CD4-positive, alpha-beta T cell treated with Interferon alpha-2 for 1 hour (primary cell): Measurements from ENCODE around the gene ZNF444.
"Not testable (repeated sequence)": the region's sequence is repeated elsewhere in the genome, so short reads cannot be mapped to it uniquely, and the experiment has no call there.

Experiments used
- DNase-seq, 2 donors: peaks; one replicate each; pipeline ENCODE4 v3.0.0-alpha.2; 2020 to 2022

Gene ZNF444

DNA sequence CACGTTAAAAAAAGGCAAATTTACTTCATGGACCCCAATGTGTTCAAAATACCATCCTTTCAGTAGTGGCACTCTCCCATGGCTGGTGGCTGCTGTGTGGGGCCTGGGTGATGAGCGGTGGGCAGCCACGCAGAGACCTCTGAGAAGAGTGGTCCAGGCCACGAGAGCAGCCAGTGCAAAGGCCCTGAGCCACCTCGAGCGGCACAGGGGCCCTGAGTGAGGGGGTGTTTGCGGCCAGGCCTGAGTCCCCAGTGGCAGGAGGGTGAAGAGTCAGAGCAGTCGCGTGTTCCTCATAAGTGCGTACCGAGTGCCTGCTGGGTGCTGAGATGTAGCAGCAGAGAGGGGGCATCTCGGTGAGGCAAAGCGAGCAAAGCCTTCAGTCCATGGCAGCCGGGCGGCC is 7.0 kb downstream of the ZNF444 start:
- DNase-seq = no peak

DNA sequence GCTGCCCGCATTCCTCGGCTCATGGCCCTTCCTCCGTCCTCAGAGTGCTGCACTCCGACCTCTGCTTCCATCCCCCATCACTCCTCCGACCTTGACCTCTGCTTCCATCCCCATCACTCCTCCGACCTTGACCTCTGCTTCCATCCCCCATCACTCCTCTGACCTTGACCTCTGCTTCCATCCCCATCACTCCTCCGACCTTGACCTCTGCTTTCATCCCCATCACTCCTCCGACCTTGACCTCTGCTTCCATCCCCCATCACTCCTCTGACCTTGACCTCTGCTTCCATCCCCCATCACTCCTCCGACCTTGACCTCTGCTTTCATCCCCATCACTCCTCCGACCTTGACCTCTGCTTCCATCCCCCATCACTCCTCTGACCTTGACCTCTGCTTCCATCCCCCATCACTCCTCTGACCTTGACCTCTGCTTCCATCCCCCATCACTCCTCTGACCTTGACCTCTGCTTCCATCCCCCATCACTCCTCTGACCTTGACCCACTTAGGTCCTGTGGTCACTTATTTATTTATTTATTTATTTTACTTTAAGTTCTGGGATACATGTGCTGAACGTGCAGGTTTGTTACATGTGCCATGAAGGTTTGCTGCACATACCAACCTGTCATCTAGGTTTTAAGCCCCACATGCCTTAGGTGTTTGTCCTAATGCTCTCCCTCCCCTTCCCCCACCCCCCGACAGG is 8.0 kb downstream of the ZNF444 start:
- not testable (repeated sequence) for DNase-seq

DNA sequence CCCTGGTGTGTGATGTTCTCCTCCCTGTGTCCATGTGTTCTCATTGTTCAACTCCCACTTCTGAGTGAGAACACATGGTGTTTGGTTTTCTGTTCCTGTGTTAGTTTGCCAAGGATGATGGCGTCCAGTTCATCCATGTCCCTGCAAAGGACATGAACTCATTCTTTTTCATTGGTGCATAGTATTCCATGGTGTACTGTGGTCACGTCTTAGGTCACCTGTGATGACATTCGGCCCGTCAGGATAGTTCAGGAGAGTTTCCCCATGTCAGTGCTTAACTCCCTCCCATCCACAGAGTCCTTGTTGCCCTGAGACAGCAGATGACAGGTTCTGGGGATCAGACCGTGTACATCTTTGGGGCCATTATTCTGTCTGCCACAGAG is 8.6 kb downstream of the ZNF444 start:
- DNase-seq = no peak

DNA sequence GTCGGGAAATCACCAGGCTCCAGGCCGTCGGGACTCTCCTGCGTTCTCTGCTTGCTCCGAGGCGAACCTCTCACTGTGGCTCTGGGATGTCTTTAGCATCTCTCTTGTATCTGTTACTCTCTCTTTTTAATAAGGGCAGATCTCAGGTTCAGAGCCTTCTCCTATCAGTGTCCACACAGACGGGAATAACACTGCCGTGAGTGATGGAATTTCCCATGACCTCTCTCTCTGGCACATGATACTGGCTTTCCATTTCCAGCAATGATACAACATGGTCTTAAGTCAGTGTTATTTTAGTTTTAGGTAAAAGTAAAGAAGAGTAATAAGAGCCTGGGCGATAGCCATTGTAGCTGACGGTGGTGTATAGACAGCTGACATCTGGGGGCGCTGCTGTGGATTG is 9.3 kb downstream of the ZNF444 start:
- DNase-seq = no peak

DNA sequence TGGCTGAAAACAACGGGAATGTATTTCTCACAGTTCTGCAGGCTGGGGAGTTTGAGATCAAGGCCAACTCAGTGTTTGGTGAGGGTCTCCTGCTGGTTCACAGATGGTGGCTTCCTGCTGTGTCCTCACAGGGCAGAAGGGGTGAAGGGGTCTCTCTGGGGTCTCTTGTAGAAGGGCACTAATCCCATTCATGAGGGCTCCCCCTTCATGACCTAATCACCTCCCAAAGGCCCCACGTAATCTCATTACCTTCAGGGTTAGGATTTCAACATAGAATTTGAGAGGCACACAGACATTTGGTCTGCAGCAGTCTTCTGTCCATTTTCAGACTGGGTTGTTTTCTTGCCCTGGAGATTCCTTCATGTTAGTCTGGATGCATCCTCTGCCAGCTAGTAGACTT is 11.6 kb downstream of the ZNF444 start:
- DNase-seq = no peak

DNA sequence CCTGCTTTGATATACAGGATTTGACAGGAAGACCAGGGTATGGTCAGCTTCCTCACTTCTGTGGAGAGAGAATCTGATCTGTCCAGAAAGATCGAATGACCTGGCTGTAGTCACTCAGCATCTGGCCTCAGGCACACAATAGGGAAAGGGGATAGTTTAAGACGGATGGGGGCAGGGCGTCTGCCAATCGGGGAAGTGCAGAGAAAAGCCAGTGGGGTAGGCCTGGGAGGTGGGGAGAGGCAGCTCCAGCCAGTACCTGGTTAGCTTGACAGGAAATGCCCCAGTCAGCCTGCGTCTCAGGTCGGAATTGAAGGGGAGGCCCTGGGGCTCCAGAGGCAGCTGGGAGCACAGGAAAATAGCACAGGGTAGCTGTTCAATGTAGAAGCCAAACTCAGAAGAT is 12.4 kb downstream of the ZNF444 start:
- DNase-seq = no peak

DNA sequence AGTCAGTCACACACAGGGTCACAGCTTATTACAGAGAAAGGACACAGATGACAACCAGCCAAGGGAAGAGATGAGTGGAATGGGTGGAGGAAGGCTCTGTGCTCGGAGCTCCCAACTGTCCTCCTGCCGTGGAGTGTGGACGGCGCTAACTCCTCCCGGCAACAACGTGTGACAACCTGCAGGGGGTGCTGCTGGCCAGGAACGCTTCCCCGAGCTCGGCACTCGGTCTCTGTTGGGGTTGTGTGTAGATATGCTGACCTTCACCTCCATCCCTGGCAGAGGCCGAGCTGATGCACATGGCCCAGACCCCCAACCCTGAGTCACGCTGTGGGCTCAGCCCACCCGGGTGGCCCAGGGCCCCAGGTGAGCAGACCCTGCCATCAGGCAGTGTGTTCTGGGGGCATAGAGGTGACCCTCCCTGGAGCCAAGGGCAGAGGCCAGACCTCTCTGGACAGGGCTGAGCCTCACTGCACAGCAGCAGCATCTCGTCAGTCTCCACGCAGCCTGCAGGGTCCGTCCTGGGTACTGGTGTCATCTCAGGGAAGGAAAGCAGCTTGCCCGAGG is 14.1 kb downstream of the ZNF444 start:
- DNase-seq = no peak

DNA sequence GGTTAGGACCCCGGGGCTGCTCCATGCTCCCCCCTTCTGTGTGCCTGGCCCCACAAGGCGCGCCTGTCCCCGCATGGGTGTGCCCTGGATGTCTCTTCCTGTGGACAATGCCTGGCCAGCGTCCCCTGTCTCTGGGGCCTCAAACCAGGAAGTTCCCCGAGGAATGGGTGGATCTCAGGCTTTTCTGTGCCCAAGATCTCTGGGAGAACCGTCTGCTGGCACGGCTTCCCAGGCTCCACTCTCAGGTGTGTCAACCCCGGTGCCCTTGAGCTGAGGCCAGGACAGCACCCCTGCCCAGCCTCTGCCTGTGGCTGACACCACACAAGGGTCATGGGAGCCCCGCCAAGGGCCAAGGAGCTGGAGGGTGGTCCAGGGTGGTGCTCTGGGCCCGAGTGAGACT is 15.7 kb downstream of the ZNF444 start:
- no peak for DNase-seq

DNA sequence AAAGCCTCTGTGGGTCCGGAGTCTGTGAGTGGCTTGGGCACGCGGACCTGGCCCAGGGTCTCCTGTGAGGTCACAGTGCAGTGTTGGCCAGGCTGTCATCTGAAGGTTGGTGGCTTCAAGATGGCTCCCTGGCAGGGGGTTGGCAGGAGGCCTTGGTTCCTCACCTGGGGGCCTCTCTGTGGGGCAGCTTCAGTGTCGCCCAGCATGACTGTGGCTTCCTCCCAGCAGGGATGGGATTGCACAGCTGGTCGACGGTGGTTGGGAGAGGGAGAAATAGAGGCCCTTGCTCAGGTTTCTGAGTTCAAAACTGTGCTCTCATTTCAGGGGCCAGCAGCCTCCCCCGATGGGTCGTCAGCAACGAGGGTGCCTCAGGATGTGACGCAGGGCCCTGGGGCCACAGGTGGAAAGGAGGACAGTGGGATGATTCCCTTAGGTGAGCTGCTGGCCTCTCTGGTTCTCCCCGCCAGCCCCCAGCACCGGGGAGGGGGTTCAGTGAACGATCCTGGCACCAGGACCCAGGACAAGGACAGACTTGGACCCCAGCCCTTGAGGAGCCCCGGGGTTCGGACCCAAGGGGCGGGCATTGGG is 17.2 kb downstream of the ZNF444 start:
- no peak for DNase-seq

DNA sequence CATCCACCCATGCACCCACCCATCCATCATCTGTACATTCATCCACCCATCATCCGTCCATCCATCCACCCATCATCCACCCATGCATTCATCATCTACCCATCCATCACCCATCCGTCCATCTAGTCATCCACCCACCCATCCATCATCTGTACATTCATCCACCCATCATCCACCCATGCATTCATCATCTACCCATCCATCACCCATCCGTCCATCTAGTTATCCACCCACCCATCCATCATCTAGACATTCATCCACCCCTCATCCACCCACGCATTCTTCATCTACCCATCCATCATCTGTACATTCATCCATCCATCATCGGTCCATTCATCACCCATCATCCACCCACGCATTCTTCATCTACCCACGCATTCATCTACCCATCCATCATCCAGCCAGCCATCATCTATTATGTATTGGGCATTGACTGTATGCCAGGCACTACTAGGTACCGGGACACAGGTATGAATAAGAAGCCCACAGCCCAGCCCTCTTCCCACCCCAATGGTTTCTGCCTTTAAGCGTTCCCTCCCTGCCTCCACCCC is 18.0 kb downstream of the ZNF444 start:
- no peak for DNase-seq

DNA sequence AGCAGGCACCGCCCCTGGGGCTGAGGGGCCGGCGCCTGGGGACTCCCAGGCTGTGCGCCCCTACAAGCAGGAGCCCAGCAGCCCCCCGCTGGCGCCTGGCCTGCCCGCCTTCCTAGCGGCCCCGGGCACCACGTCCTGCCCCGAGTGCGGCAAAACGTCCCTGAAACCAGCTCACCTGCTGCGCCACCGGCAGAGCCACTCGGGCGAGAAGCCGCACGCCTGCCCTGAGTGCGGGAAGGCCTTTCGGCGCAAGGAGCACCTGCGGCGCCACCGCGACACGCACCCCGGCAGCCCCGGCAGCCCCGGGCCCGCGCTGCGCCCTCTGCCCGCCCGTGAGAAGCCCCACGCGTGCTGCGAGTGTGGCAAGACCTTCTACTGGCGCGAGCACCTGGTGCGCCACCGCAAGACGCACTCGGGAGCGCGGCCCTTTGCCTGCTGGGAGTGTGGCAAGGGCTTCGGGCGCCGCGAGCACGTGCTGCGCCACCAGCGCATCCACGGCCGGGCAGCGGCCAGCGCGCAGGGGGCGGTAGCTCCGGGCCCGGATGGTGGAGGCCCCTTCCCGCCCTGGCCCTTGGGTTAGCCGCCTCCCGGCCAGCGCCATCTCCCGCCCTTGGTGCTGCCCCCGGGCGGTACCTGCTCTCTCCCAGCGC is 18.7 kb downstream of the ZNF444 start:
- no peak for DNase-seq

DNA sequence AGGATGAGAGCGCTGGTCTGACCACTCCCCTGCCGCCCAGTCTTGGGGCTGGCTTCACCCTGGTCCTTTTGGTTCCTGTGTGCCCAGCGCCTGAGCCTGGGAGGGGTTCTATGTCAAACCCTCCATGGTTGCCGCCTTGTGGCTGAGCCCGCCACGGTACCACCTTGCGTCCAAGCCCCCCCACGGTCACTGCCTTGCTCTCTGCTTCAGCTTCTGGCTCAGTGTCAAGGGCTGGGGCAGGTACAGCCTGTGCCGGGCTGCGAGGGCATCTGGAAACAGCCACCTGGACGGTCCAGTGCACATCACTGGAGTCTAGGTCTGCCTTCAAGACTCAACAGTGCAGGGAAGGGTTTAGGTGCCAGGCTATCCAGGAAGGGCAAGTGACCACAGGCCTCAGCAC is 20.4 kb downstream of the ZNF444 start:
- DNase-seq = no peak

DNA sequence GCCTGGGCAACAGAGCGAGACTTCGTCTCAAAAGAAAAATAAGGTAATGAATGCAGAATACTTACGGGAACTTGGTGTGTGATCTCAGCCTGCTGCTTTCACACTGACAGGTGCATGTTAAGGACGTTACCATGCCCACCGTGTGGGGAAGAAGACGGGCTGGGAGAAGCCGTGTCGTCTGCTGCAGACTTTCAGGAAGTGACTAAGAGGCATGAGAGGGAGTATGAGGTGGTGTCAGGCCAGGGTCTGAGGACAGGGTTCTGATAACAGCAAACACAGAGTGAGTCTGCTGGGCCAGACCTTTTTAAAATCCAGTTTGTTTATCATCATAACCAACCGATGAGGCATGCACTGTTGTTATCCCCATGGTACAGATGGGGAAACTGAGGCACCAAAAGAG is 21.2 kb downstream of the ZNF444 start:
- no peak for DNase-seq

DNA sequence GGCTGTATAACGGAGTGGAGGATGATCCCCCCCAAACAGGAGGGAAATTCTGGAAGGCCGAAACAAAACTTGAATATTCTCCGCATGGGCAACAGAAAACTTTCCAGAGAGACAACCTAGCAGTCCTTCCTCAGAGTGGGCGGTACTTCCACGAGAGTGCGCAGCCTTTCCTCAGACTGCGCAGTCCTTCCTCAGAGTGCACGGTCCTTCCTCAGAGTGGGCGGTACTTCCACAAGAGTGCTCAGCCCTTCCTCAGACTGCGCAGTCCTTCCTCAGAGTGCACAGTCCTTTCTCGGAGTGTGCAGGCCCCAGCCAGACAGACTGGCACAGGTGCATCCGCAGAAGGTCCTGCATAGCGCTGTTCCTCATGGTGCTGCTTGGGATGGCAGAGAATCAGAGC is 22.0 kb downstream of the ZNF444 start:
- no peak for DNase-seq

DNA sequence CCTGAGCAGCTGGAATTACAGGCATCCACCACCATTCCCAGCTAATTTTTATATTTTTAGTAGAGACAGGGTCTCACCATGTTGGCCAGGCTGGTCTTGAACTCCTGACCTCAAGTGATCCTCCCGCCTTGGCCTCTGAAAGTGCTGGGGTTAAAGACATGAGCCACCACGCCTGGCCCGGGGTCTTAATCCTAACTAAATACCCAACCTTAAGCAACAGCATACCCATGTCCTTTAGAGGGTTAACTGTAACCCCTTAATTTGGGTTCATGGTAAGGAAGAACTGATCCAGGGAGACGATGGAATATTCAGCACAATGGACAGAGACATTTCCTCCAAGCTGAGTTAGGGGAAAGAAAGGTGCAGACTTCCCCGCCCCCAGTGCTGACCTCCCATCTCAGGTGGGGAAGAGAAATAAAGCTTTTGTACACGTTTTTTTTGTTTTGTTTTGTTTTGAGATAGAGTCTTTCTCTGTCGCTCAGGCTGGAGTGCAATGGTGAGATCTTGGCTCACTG is 26.0 kb downstream of the ZNF444 start:
- DNase-seq = no peak

DNA sequence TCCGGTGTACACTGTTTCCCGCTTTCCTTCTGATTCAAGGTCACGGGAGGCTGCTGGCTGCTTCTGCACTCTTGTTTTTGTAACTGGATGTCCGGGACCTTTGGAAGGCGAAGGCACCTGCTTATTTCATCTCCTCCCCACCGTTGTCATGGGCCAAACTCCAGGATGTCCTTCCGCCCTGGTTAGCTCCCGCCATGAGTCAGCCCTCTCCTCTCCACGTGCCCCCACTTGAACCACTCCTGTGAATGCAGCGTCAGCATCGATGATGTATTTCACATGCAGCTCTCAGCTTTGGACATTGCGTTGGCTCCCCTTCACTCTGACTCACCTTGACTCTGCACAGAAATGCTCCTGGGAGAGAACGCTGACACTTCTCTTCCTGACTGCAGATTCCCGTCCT is 29.2 kb downstream of the ZNF444 start:
- no peak for DNase-seq

DNA sequence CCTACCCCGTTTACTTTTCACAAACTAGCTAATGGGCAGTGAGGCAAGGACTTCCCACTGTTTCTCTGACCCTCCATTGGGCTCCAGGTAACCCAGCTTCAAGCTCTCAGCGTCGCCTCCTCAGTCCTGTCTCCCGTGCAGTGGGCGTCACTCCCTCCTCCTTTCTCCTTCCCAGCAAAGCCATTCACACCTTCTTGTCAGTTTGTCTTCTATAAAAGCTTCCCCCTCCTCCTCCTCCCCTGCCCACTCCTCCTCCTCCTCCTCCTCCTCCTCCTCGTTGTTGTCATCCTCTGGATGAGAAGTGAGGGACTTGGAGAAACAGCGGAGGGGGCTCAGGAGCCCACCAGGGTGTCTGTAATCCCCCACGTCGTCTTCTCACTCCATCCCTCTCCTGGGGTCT is 33.0 kb downstream of the ZNF444 start:
- no peak for DNase-seq

DNA sequence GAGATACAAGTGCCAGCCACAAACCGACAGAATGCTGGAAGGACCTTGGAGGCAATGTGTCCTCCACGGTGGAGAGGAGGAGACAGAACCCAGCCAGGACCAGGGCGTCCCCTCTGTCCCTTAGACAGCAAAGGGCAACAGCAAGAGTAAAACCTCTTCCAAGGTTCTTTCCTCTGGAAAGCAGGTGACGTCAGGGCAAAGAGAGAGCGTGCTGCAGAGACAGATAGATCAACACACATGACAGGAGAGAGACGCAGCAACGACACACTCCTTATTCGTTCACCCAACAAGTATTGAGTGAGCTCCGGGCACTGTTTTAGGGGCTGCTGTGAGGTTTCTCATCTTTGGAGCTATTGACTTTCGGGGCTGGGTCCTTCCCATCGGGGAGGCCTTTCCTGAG is 33.5 kb downstream of the ZNF444 start:
- DNase-seq = no peak

DNA sequence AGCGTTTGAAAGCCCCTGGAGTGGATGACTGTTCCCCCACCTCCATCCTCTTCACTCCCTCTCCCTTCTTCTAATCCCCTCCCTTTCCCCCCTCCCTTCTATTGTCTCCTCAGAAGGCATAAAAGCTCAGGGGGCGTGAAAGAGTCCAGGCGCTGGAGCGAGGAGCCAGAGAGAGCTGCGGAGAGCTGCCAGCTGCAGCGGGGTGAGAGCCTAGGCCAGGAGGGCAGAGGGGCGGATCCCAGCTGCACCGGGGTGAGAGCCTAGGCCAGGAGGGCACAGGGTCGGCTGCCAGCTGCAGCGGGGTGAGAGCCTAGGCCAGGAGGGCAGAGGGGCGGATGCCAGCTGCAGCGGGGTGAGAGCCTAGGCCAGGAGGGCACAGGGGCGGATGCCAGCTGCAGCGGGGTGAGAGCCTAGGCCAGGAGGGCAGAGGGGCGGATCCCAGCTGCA is 34.8 kb downstream of the ZNF444 start, which contains the start of gene GALP:
TSS of gene GALP (plus strand) at position 148 of the 447 bp plus-strand sequence. CDS start 1,101 bp downstream, outside the sequence.
- not testable (repeated sequence) for DNase-seq

DNA sequence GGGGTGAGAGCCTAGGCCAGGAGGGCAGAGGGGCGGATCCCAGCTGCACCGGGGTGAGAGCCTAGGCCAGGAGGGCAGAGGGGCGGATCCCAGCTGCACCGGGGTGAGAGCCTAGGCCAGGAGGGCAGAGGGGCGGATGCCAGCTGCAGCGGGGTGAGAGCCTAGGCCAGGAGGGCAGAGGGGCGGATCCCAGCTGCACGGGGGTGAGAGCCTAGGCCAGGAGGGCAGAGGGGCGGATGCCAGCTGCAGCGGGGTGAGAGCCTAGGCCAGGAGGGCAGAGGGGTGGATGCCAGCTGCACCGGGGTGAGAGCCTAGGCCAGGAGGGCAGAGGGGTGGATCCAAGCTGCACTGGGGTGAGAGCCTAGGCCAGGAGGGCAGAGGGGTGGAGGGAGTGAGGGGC is 35.2 kb downstream of the ZNF444 start:
- not testable (repeated sequence) for DNase-seq

DNA sequence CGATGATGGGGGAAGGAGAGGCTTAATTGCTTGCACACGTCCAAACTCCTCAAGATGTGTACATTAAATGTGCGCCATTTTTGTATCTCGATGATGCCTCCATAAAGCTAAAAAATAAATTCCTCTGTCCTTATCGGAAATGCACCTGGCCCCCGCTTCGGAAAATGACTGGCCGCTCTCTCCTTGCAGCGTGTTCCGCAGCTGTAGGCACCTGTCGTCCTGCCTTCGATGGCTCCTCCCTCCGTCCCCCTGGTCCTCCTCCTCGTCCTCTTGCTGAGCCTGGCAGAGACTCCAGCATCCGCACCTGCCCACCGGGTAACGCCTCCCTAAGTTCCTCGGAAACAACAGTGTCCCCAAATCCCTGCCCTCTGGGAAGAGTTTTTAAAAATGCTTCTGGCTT is 35.8 kb downstream of the ZNF444 start:
- DNase-seq = no peak

DNA sequence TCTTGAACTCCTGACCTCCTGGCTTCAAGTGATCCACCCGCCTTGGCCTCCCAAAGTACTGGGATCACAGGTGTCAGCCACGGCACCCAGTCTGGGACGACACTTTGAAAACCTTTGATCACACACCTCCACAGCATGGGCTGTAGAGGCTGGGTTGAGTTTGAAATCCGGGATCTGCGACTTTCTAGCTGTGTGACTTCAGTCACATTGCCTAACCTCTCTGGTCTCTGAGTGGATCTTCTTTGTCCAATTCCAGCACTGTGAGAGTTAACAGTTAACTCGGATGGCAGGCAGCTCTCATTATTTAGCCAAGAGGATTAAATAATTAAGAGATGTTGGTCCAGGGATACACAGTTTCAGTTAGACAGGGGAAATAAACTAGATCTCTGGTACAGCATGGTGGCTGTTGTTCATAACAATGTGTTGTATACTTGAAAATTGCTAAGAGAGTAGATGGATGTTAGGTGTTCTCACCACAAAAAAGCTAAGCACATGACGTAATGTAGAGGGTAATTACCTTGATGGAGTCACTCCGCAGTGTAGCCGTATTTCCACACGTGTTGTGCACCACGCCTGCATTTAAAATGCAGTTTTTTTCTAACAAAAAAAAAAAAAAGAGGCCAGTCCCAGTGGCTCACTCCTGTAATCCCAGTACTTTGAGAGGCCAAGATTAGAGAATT is 36.6 kb downstream of the ZNF444 start:
- DNase-seq = no peak

DNA sequence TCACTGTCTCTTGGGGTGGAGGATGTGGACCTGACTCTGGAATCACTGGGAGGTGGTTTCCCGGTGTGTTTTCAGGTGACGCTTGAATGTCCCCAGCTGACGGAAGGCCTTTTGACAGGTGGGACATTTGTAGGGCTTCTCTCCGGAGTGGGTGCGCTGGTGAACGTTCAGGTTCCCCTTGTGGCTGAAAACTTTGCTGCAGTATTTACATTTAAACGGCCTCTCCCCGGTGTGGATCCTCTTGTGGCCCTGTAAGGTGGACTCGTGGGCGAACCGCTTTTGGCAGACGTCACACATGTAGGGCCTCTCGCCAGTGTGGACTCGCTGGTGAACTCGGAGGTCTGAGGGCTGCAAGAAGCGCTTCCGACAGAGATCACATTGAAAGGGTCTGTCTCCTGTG is 48.7 kb downstream of the ZNF444 start:
- no peak for DNase-seq
